GM18511 (cell line): Measurements from ENCODE around the gene TNFRSF12A.

Source experiments
- ATAC-seq: cut with Tn5 transposase; IDR thresholded peaks from one replicate; pipeline ENCODE4 v1.9.1; 2021; ENCODE audit warnings: mild to moderate bottlenecking, moderate library complexity; ENCODE audit not compliant: unreplicated experiment

TNFRSF12A gene

GRCh38 chr16:3020247-3020603 lies at the start of gene TNFRSF12A:
Gene TNFRSF12A (plus strand): TSS chr16:3020368. CDS start chr16:3020398, 30 bp downstream.
- ATAC-seq, result no peak

- no peak for ATAC-seq
These were observed 49.6 kb upstream of the TNFRSF12A start for GRCh38 chr16:2970563-2970962.

- ATAC-seq, result no peak
These were observed 48.8 kb upstream of the TNFRSF12A start for GRCh38 chr16:2971134-2971984.

- ATAC-seq, result no peak
These were observed 48.0 kb upstream of the TNFRSF12A start for GRCh38 chr16:2971985-2972784.

GRCh38 chr16:2973093-2973492 lies 47.1 kb upstream of the TNFRSF12A start:
- ATAC-seq, result no peak

GRCh38 chr16:2973605-2974318 lies 46.4 kb upstream of the TNFRSF12A start:
- no peak for ATAC-seq

- no peak for ATAC-seq
These were observed 45.7 kb upstream of the TNFRSF12A start for GRCh38 chr16:2974319-2975056.

GRCh38 chr16:2975161-2975795 lies 44.9 kb upstream of the TNFRSF12A start:
- ATAC-seq, result no peak

- ATAC-seq, result no peak
These were observed 44.0 kb upstream of the TNFRSF12A start for GRCh38 chr16:2976201-2976600.

- ATAC-seq, result no peak
These were observed 43.5 kb upstream of the TNFRSF12A start for GRCh38 chr16:2976673-2977072.

GRCh38 chr16:2977440-2977839 lies 42.7 kb upstream of the TNFRSF12A start:
- ATAC-seq, result no peak

- no peak for ATAC-seq
These were observed 40.4 kb upstream of the TNFRSF12A start for GRCh38 chr16:2979669-2980226.

GRCh38 chr16:2980227-2981176 lies 39.7 kb upstream of the TNFRSF12A start, which contains the start of gene PKMYT1:
Gene PKMYT1 (minus strand): TSS chr16:2980446. CDS start chr16:2979657, 789 bp downstream.
- no peak for ATAC-seq

GRCh38 chr16:2981177-2981898 lies 38.8 kb upstream of the TNFRSF12A start:
- no peak for ATAC-seq

- no peak for ATAC-seq
These were observed 38.3 kb upstream of the TNFRSF12A start for GRCh38 chr16:2981899-2982250.

- ATAC-seq, result no peak
These were observed 37.8 kb upstream of the TNFRSF12A start for GRCh38 chr16:2982402-2982801.

GRCh38 chr16:2983706-2984136 lies 36.4 kb upstream of the TNFRSF12A start:
- no peak for ATAC-seq

GRCh38 chr16:2985462-2985861 lies 34.7 kb upstream of the TNFRSF12A start:
- no peak for ATAC-seq
